ENCODE measurements around the gene CRYGN.

GRCh38 chr7:151410405-151411390 is 29.2 kb downstream of the CRYGN start:
- no peak for TF ChIP-seq CTCF (conservative IDR thresholded peaks at IDR 0.05; ENCODE audit: low read depth in 2 of 2)
- no peak for TF ChIP-seq EZH2 (IDR thresholded peaks at IDR 0.05; ENCODE audit: low read depth, unreplicated experiment)
- peak; percentile 20; the same call in 1 of the 2 replicates for TF ChIP-seq POLR2AphosphoS5 (IDR thresholded peaks at IDR 0.05; ENCODE audit: low read depth)

Data from GM23338 (cell line).